SK-N-SH treated with all-trans-retinoic acid at 6 μM for 48 hours (cell line): Measurements from ENCODE around the gene EXD2.
A peak's percentile ranks its signal among the peaks of the same experiment; 100 is the strongest.

ENCODE experiments used
- ATAC-seq: fragments of 200-7000 bp; cut with Tn5 transposase; 3 replicates; pipeline ENCODE4 v1.9.1; 2020; ENCODE audit warnings: mild to moderate bottlenecking, moderate library complexity
- ARNTL ChIP-seq: fragments of 450-650 bp; formaldehyde crosslinking; IDR thresholded peaks from 2 replicates; pipeline ENCODE4 v1.5.0; 2020; ENCODE audit warnings: low read depth, mild to moderate bottlenecking, moderate library complexity, borderline replicate concordance
- BACH2 ChIP-seq: fragments of 250-450 bp; sonication (Bioruptor Pico); IDR thresholded peaks from 2 replicates; pipeline ENCODE4 v1.9.0; 2021; ENCODE audit warnings: mild to moderate bottlenecking, borderline replicate concordance
- CREB5 ChIP-seq: fragments of 250-450 bp; sonication (Bioruptor Pico); IDR thresholded peaks from 2 replicates; pipeline ENCODE4 v1.5.1; 2020; ENCODE audit warnings: low read depth, mild to moderate bottlenecking, moderate library complexity
- CSDC2 ChIP-seq: fragments of 250-450 bp; sonication (Bioruptor Pico); IDR thresholded peaks from 2 replicates; pipeline ENCODE4 v1.5.0; 2020; ENCODE audit warnings: mild to moderate bottlenecking, moderate library complexity
- CSRNP3 ChIP-seq: fragments of 250-450 bp; sonication (Bioruptor Pico); IDR thresholded peaks from 2 replicates; pipeline ENCODE4 v1.5.1; 2021; ENCODE audit warnings: mild to moderate bottlenecking, moderate library complexity
- GLIS3 ChIP-seq: fragments of 250-450 bp; sonication (Bioruptor Pico); IDR thresholded peaks from 2 replicates; pipeline ENCODE4 v1.5.0; 2020; ENCODE audit warnings: mild to moderate bottlenecking, moderate library complexity
- ISL1 ChIP-seq: fragments of 250-450 bp; sonication (Bioruptor Pico); IDR thresholded peaks from 2 replicates; pipeline ENCODE4 v2.1.2; 2022; ENCODE audit warnings: mild to moderate bottlenecking, moderate library complexity
- OSR1 ChIP-seq: fragments of 250-450 bp; sonication (Bioruptor Pico); IDR thresholded peaks from 2 replicates; pipeline ENCODE4 v1.8.0; 2022; ENCODE audit warnings: moderate library complexity, mild to moderate bottlenecking, inconsistent platforms
- POU6F1 ChIP-seq: fragments of 250-450 bp; sonication (Bioruptor Pico); IDR thresholded peaks from 2 replicates; pipeline ENCODE4 v1.8.0; 2021; ENCODE audit warnings: low read depth, mild to moderate bottlenecking, moderate library complexity, borderline replicate concordance
- PPARA ChIP-seq: fragments of 250-450 bp; sonication (Bioruptor Pico); IDR thresholded peaks from 2 replicates; pipeline ENCODE4 v1.5.0; 2020; ENCODE audit warnings: mild to moderate bottlenecking, borderline replicate concordance
- RARB ChIP-seq: fragments of 250-450 bp; sonication (Bioruptor Pico); IDR thresholded peaks from 2 replicates; pipeline ENCODE4 v1.8.0; 2021; ENCODE audit warnings: mild to moderate bottlenecking, moderate library complexity
- SNAI2 ChIP-seq: fragments of 250-450 bp; sonication (Bioruptor Pico); IDR thresholded peaks from 2 replicates; pipeline ENCODE4 v1.5.0; 2020; ENCODE audit warnings: mild to moderate bottlenecking, moderate library complexity
- TCF4 ChIP-seq: fragments of 250-450 bp; sonication (Bioruptor Pico); IDR thresholded peaks from 2 replicates; pipeline ENCODE4 v1.8.0; 2021; ENCODE audit warnings: mild to moderate bottlenecking, moderate library complexity, borderline replicate concordance
- ZC3H10 ChIP-seq: fragments of 250-450 bp; sonication (Bioruptor Pico); IDR thresholded peaks from 2 replicates; pipeline ENCODE4 v1.5.1; 2021; ENCODE audit warnings: mild to moderate bottlenecking, moderate library complexity
- ZFP3 ChIP-seq: fragments of 250-450 bp; sonication (Bioruptor Pico); IDR thresholded peaks from 2 replicates; pipeline ENCODE4 v1.5.0; 2020; ENCODE audit warnings: mild to moderate bottlenecking, moderate library complexity
- ZFP30 ChIP-seq: fragments of 450-650 bp; formaldehyde crosslinking; IDR thresholded peaks from 2 replicates; pipeline ENCODE4 v1.5.0; 2022; ENCODE audit warnings: mild to moderate bottlenecking, moderate library complexity
- ZNF565 ChIP-seq: fragments of 450-650 bp; formaldehyde crosslinking; conservative IDR thresholded peaks from 2 replicates; pipeline ENCODE4 v1.5.0; 2020; ENCODE audit warnings: low read depth, mild to moderate bottlenecking, moderate library complexity
- ZNF70 ChIP-seq: fragments of 450-650 bp; formaldehyde crosslinking; IDR thresholded peaks from 2 replicates; pipeline ENCODE4 v1.5.0; 2020; ENCODE audit warnings: mild to moderate bottlenecking, moderate library complexity
- TF ChIP-seq, protein P1 (sequence below): fragments of 250-450 bp; sonication (Bioruptor Pico); IDR thresholded peaks from 2 replicates; pipeline ENCODE4 v1.8.0; 2020; ENCODE audit warnings: mild to moderate bottlenecking, moderate library complexity, borderline replicate concordance
- TF ChIP-seq, protein P2 (sequence below): fragments of 250-450 bp; sonication (Bioruptor Pico); IDR thresholded peaks from 2 replicates; pipeline ENCODE4 v1.5.0; 2020; ENCODE audit warnings: mild to moderate bottlenecking, moderate library complexity

Gene EXD2

GRCh38 chr14:69287098-69288010, 96.1 kb downstream of the EXD2 start:
- TF ChIP-seq SNAI2 (CRISPR knock-in tag) (no peak), CSDC2 (no peak), POU6F1 (no peak), ISL1 (CRISPR knock-in tag) (no peak), CREB5 (CRISPR knock-in tag) (no peak), TCF4 (CRISPR knock-in tag) (no peak), RARB (CRISPR knock-in tag) (no peak), ZNF565 (CRISPR knock-in tag) (no peak), CSRNP3 (no peak), ZNF70 (CRISPR knock-in tag) (no peak), BACH2 (CRISPR knock-in tag) (no peak)
- TF ChIP-seq, protein P1, sequence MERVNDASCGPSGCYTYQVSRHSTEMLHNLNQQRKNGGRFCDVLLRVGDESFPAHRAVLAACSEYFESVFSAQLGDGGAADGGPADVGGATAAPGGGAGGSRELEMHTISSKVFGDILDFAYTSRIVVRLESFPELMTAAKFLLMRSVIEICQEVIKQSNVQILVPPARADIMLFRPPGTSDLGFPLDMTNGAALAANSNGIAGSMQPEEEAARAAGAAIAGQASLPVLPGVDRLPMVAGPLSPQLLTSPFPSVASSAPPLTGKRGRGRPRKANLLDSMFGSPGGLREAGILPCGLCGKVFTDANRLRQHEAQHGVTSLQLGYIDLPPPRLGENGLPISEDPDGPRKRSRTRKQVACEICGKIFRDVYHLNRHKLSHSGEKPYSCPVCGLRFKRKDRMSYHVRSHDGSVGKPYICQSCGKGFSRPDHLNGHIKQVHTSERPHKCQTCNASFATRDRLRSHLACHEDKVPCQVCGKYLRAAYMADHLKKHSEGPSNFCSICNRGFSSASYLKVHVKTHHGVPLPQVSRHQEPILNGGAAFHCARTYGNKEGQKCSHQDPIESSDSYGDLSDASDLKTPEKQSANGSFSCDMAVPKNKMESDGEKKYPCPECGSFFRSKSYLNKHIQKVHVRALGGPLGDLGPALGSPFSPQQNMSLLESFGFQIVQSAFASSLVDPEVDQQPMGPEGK (CRISPR knock-in tag) = no peak
- TF ChIP-seq, all 23 proteins: peak for 0
- ATAC-seq = peak; percentile 63

DNA sequence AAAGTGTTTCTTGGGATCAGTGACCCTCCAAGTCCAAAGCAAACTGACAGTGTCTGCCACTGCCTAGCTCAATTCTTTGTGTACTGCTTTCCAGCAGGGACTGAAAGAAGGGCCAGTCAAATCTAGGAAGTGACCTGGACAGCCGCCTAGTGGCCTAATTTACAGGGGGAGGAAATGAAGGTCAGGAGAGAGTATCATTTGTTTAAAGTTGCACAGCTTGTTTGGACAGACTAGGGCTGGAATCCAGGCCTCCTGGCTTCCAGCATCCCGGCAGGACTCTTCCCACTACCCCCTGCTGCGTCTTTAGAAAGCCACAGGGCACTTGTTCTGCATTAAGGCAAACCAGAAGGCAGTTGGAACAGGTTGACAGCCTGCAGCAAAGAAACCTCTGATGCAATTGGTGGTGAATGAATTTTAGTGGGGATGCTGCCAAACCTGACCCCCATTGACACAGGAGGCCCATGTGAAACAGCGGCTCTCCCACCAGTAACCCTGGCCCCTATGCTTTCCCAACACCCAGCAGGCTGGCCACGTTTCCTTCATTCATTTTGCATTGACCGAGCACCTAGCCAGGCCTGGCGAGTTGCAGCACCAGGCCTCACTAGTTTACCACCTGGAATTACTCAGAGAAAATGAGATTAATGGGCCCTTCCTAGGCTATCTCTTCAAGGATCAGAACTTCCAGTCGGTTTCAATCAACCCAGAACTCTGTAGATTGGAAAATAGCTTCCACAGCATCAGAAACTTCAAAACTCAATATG, 96.9 kb downstream of the EXD2 start:
- peak; percentile 72 for ATAC-seq
- TF ChIP-seq OSR1 = no peak
- TF ChIP-seq ZNF565 (CRISPR knock-in tag) = no peak
- no peak for TF ChIP-seq PPARA
- no peak for TF ChIP-seq POU6F1
- TF ChIP-seq ARNTL (CRISPR knock-in tag) = no peak

GRCh38 chr14:69288956-69289705, 97.8 kb downstream of the EXD2 start:
- no peak for ATAC-seq
- TF ChIP-seq ZFP3 (no peak), ZFP30 (CRISPR knock-in tag) (no peak), SNAI2 (CRISPR knock-in tag) (no peak), ZNF565 (CRISPR knock-in tag) (no peak), ZC3H10 (CRISPR knock-in tag) (no peak), CSRNP3 (no peak), POU6F1 (no peak), ARNTL (CRISPR knock-in tag) (no peak), ISL1 (CRISPR knock-in tag) (no peak), GLIS3 (CRISPR knock-in tag) (no peak), BACH2 (CRISPR knock-in tag) (no peak)
- TF ChIP-seq, protein P2, sequence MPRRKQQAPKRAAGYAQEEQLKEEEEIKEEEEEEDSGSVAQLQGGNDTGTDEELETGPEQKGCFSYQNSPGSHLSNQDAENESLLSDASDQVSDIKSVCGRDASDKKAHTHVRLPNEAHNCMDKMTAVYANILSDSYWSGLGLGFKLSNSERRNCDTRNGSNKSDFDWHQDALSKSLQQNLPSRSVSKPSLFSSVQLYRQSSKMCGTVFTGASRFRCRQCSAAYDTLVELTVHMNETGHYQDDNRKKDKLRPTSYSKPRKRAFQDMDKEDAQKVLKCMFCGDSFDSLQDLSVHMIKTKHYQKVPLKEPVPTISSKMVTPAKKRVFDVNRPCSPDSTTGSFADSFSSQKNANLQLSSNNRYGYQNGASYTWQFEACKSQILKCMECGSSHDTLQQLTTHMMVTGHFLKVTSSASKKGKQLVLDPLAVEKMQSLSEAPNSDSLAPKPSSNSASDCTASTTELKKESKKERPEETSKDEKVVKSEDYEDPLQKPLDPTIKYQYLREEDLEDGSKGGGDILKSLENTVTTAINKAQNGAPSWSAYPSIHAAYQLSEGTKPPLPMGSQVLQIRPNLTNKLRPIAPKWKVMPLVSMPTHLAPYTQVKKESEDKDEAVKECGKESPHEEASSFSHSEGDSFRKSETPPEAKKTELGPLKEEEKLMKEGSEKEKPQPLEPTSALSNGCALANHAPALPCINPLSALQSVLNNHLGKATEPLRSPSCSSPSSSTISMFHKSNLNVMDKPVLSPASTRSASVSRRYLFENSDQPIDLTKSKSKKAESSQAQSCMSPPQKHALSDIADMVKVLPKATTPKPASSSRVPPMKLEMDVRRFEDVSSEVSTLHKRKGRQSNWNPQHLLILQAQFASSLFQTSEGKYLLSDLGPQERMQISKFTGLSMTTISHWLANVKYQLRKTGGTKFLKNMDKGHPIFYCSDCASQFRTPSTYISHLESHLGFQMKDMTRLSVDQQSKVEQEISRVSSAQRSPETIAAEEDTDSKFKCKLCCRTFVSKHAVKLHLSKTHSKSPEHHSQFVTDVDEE (CRISPR knock-in tag) = no peak
